GM23338 (cell line): ENCODE results near the gene SYCP3.

ENCODE experiments used
- NANOG ChIP-seq: IDR thresholded peaks from 2 replicates; pipeline ENCODE4 v1.6.1; 2016; ENCODE audit warnings: antibody characterized with exemption, borderline replicate concordance
- TF ChIP-seq, protein P1 (sequence below), 2 experiments: fragments of 200-600 bp in 1 of 2; sonication (generic) in 1 of 2; conservative IDR thresholded peaks; 2 replicates each; pipeline versions ENCODE4 v1.5.1 to v1.6.1; 2016 to 2017; ENCODE audit warnings: antibody characterized with exemption in 2 of 2, low read depth in 2 of 2, mild to moderate bottlenecking in 2 of 2, moderate library complexity in 1 of 2

DNA sequence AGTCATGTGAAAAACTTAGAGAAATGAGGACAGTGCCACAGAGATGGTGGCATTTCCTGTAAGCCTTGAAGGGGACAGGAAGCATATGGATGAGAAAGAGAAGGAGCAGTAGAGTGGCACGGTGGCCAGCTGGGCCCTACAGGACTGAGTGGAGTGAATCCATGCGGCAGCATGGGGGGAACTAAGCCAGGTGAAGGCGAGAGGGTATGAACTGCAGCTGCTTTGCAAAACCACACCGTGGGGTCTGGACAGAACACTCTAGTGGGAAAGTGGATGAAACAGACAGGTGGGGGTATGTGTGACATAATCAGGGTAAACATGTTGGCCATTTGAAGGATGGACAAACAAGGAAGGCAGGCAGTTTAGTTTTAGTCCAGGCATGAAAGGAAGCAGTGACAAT lies 10.4 kb upstream of the SYCP3 start:
- TF ChIP-seq NANOG: no peak
- TF ChIP-seq, protein P1, sequence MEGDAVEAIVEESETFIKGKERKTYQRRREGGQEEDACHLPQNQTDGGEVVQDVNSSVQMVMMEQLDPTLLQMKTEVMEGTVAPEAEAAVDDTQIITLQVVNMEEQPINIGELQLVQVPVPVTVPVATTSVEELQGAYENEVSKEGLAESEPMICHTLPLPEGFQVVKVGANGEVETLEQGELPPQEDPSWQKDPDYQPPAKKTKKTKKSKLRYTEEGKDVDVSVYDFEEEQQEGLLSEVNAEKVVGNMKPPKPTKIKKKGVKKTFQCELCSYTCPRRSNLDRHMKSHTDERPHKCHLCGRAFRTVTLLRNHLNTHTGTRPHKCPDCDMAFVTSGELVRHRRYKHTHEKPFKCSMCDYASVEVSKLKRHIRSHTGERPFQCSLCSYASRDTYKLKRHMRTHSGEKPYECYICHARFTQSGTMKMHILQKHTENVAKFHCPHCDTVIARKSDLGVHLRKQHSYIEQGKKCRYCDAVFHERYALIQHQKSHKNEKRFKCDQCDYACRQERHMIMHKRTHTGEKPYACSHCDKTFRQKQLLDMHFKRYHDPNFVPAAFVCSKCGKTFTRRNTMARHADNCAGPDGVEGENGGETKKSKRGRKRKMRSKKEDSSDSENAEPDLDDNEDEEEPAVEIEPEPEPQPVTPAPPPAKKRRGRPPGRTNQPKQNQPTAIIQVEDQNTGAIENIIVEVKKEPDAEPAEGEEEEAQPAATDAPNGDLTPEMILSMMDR (conservative IDR thresholded peaks at IDR 0.05; ENCODE audit: low read depth in 2 of 2): no peak
